Nephron progenitor cell (in vitro differentiated cells): ENCODE data around the gene PCDHGB5.
A peak's percentile ranks its signal among the peaks of the same experiment; 100 is the strongest.
"Not testable (repeated sequence)": the region's sequence is repeated elsewhere in the genome, so short reads cannot be mapped to it uniquely, and the experiment has no call there.

Source experiments
- DNase-seq: peaks from one replicate; pipeline ENCODE4 v3.0.0; 2021
- H3K27ac Mint-ChIP-seq: 2 replicates; pipeline ENCODE4 v1.8.0; 2021; ENCODE audit warnings: mild to moderate bottlenecking, moderate library complexity, mixed read lengths
- H3K27me3 Mint-ChIP-seq: 2 replicates; pipeline ENCODE4 v1.8.0; 2021; ENCODE audit warnings: mild to moderate bottlenecking, low read depth, mixed read lengths; ENCODE audit not compliant: poor library complexity
- H3K36me3 Mint-ChIP-seq: 2 replicates; pipeline ENCODE4 v1.8.0; 2021; ENCODE audit warnings: low read depth, mixed read lengths
- H3K4me1 Mint-ChIP-seq: 2 replicates; pipeline ENCODE4 v1.8.0; 2021; ENCODE audit warnings: mixed read lengths
- H3K4me3 Mint-ChIP-seq: 2 replicates; pipeline ENCODE4 v1.8.0; 2021; ENCODE audit warnings: mild to moderate bottlenecking, moderate library complexity, mixed read lengths
- H3K9me3 Mint-ChIP-seq: 2 replicates; pipeline ENCODE4 v1.8.0; 2021; ENCODE audit warnings: mild to moderate bottlenecking, moderate library complexity, mixed read lengths
- TF ChIP-seq, protein P1 (sequence below): fragments of 200-600 bp; sonication (generic); IDR thresholded peaks from 2 replicates; pipeline ENCODE4 v1.5.0; 2021; ENCODE audit warnings: antibody characterized with exemption

The PCDHGB5 gene

DNA sequence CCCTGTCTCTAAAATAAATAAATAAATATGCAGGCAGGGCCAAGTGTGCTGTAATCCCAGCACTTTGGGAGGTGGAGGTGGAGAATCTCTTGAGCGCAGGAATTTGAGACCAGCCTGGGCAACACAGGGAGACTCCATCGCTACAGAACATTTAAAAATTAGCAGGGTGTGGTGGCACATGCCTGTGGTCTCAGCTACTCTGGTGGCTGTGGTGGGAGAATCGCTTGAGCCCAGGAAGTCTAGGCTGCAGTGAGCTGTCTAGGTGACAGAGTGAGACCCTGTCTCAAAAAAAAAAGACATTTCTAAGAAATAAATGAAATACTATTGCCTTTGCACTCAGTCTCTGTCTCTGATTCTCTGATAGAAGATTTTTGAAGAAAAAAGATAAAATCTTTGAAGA is 13.8 kb downstream of the PCDHGB5 start:
- DNase-seq: no peak
- Mint-ChIP-seq H3K4me3 (peak overlapping the region; percentile 49), H3K4me1 (peaks cover 23% of the 10 kb centered on the region), H3K36me3 (peaks cover 95% of the 10 kb centered on the region), H3K27ac (no peak overlapping the region), H3K9me3 (peaks cover 100% of the 10 kb centered on the region), H3K27me3 (peaks cover 23% of the 10 kb centered on the region)
- TF ChIP-seq, protein P1, sequence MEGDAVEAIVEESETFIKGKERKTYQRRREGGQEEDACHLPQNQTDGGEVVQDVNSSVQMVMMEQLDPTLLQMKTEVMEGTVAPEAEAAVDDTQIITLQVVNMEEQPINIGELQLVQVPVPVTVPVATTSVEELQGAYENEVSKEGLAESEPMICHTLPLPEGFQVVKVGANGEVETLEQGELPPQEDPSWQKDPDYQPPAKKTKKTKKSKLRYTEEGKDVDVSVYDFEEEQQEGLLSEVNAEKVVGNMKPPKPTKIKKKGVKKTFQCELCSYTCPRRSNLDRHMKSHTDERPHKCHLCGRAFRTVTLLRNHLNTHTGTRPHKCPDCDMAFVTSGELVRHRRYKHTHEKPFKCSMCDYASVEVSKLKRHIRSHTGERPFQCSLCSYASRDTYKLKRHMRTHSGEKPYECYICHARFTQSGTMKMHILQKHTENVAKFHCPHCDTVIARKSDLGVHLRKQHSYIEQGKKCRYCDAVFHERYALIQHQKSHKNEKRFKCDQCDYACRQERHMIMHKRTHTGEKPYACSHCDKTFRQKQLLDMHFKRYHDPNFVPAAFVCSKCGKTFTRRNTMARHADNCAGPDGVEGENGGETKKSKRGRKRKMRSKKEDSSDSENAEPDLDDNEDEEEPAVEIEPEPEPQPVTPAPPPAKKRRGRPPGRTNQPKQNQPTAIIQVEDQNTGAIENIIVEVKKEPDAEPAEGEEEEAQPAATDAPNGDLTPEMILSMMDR: no peak

DNA sequence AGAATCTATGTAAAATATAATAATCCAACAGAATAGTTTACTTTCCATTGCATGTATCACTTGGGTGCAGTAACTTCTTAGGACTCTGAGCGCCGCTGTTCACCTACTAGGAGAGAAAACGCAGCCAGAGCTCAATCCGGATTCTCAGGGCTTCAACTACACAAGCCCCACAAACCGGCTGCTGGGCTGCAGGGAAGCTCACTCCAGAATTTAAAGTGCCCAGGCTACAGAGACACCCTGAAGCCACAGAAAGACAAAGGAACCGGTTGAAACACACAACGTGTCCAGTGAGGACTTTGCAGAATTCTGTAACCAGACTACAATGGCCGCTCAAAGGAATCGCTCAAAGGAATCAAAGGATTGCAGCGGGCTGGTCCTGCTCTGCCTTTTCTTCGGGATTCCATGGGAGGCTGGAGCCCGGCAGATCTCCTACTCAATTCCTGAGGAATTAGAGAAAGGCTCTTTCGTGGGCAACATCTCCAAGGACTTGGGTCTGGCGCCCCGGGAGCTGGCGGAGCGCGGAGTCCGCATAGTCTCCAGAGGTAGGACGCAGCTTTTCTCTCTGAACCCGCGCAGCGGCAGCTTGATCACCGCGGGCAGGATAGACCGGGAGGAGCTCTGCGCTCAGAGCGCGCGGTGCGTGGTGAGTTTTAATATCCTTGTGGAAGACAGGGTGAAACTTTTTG is 15.2 kb downstream of the PCDHGB5 start, which contains the start of gene PCDHGA10:
Gene PCDHGA10 (plus strand): TSS at position 134 of the 686 bp plus-strand sequence. CDS start 189 bp downstream, at position 323.
- TF ChIP-seq, protein P1: peak; percentile 56
- Mint-ChIP-seq H3K4me3 (peak within 1 kb of the TSS; percentile 88), H3K36me3 (peaks cover 97% of the 10 kb centered on the region), H3K27me3 (peaks cover 26% of the 10 kb centered on the region), H3K27ac (peak within 1 kb of the TSS; percentile 81), H3K4me1 (peaks cover 26% of the 10 kb centered on the region), H3K9me3 (peaks cover 99% of the 10 kb centered on the region)
- DNase-seq: peak; percentile 45

DNA sequence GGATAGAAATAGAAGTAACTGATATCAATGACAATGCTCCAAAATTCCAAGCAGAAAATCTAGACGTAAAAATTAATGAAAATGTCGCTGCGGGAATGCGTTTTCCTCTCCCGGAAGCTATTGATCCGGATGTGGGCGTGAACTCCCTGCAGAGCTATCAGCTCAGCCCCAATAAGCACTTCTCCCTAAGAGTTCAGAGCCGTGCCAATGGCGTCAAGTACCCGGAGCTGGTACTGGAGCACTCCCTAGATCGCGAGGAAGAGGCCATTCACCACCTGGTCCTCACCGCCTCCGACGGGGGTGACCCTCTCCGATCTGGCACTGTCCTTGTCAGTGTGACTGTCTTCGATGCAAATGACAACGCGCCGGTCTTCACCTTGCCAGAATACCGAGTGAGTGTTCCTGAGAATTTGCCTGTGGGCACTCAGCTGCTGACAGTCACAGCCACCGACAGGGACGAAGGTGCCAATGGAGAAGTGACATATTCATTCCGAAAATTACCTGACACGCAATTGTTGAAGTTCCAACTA is 15.9 kb downstream of the PCDHGB5 start:
- peaks cover 30% of the 10 kb centered on the region for H3K27me3 Mint-ChIP-seq
- H3K36me3 Mint-ChIP-seq: peaks cover 97% of the 10 kb centered on the region
- H3K4me3 Mint-ChIP-seq: peak overlapping the region; percentile 88
- no peak for DNase-seq
- H3K4me1 Mint-ChIP-seq: peaks cover 23% of the 10 kb centered on the region
- peaks cover 99% of the 10 kb centered on the region for H3K9me3 Mint-ChIP-seq
- peak overlapping the region; percentile 81 for H3K27ac Mint-ChIP-seq
- TF ChIP-seq, protein P1: no peak

DNA sequence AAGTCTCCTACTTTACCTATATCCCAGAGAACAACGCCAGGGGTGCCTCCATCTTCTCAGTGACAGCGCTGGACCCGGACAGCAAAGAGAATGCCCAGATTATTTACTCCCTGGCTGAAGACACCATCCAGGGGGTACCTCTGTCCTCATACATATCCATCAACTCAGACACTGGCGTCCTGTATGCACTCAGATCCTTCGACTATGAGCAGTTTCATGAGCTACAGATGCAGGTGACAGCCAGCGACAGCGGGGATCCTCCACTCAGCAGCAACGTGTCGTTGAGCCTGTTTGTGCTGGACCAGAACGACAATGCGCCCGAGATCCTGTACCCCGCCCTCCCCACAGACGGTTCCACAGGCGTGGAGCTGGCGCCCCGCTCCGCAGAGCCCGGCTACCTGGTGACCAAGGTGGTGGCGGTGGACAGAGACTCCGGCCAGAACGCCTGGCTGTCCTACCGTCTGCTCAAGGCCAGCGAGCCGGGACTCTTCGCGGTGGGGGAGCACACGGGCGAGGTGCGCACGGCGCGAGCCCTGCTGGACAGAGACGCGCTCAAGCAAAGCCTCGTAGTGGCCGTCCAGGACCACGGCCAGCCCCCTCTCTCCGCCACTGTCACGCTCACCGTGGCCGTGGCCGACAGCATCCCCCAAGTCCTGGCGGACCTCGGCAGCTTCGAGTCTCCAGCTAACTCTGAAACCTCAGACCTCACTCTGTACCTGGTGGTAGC is 17.0 kb downstream of the PCDHGB5 start:
- H3K27me3 Mint-ChIP-seq: peaks cover 25% of the 10 kb centered on the region
- H3K4me1 Mint-ChIP-seq: peaks cover 17% of the 10 kb centered on the region
- H3K9me3 Mint-ChIP-seq: peaks cover 99% of the 10 kb centered on the region
- H3K27ac Mint-ChIP-seq, DNase-seq: not testable (repeated sequence)
- H3K4me3 Mint-ChIP-seq: peak overlapping the region; percentile 39
- H3K36me3 Mint-ChIP-seq: peaks cover 97% of the 10 kb centered on the region

DNA sequence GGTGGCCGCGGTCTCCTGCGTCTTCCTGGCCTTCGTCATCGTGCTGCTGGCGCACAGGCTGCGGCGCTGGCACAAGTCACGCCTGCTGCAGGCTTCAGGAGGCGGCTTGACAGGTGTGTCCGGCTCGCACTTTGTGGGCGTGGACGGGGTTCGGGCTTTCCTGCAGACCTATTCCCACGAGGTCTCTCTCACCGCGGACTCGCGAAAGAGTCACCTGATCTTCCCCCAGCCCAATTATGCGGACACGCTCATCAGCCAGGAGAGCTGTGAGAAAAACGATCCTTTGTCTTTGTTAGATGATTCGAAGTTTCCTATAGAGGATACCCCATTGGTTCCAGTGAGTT is 17.5 kb downstream of the PCDHGB5 start:
- H3K27ac Mint-ChIP-seq, DNase-seq: not testable (repeated sequence)
- Mint-ChIP-seq H3K27me3 (peaks cover 25% of the 10 kb centered on the region), H3K36me3 (peaks cover 97% of the 10 kb centered on the region), H3K4me3 (peak overlapping the region; percentile 25), H3K9me3 (peaks cover 99% of the 10 kb centered on the region), H3K4me1 (peaks cover 16% of the 10 kb centered on the region)

DNA sequence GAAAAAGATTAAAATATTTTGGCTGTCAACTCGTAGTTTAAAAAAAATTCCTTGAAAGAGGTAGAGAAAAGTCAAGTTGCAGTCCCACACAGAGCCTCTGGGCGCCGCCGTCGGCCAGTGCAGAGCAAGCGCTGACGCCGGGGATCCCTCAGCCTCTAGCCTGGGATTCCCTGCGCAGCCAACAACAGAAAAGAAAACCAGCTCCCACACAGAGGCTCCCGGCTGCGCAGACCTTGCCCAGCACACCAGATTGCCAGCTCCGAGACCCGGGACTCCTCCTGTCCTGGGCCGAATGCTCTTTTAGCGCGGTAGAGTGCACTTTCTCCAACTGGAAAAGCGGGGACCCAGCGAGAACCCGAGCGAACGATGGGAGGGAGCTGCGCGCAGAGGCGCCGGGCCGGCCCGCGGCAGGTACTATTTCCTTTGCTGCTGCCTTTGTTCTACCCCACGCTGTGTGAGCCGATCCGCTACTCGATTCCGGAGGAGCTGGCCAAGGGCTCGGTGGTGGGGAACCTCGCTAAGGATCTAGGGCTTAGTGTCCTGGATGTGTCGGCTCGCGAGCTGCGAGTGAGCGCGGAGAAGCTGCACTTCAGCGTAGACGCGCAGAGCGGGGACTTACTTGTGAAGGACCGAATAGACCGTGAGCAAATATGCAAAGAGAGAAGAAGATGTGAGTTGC is 19.9 kb downstream of the PCDHGB5 start, which contains the start of gene PCDHGB7:
Gene PCDHGB7 (plus strand): TSS at position 184 of the 679 bp plus-strand sequence. CDS start 183 bp downstream, at position 367.
- H3K9me3 Mint-ChIP-seq: peaks cover 99% of the 10 kb centered on the region
- peaks cover 13% of the 10 kb centered on the region for H3K4me1 Mint-ChIP-seq
- H3K27ac Mint-ChIP-seq: peak within 1 kb of the TSS; percentile 92
- H3K4me3 Mint-ChIP-seq: peak within 1 kb of the TSS; percentile 80
- H3K27me3 Mint-ChIP-seq: peaks cover 30% of the 10 kb centered on the region
- TF ChIP-seq, protein P1: peak; percentile 45
- H3K36me3 Mint-ChIP-seq: peaks cover 98% of the 10 kb centered on the region
- peak; percentile 46 for DNase-seq
